ENCODE results near the gene EXOC4.
"Not testable (repeated sequence)": the region's sequence is repeated elsewhere in the genome, so short reads cannot be mapped to it uniquely, and the experiment has no call there.

Gene EXOC4

DNA sequence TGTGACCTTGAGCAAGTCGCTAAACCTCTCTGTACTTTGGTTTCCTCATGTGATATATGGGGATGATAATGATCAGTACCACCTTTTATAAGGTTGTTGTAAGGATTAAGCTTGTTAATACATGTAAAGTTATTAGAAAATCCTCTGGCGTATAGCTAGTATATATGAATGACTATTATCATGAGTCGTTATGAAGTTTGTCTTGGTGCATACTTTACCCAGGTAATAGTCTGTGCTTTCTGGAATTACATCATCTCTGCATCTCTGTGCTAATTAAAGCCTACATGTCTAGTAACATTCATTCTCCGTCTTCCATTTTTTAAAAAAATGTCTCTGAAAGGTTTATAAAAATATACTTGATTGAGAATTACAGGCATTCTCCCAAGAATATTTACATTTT lies 524.8 kb downstream of the EXOC4 start:
- no peak for DNase-seq

GRCh38 chr7:133778472-133778871 lies 525.6 kb downstream of the EXOC4 start:
- DNase-seq, result no peak

DNA sequence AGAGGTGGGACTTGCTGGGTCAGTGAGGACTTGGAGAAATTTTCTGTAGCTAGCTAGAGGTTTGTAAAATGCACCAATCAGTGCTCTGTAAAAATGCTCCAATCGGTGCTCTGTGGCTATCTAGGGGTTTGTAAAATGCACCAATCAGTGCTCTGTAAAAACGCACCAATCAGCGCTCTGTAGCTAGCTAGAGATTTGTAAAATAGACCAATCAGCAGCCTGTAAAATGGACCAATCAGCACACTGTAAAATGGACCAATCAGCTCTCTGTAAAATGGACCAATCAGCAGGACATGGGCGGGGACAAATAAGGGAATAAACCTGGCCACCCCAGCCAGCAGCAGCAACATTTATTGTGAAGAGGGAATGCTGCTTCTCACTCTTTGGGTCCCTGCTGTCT lies 526.7 kb downstream of the EXOC4 start:
- not testable (repeated sequence) for DNase-seq

- DNase-seq, result no peak
These were observed 528.0 kb downstream of the EXOC4 start for GRCh38 chr7:133780912-133781311.

DNA sequence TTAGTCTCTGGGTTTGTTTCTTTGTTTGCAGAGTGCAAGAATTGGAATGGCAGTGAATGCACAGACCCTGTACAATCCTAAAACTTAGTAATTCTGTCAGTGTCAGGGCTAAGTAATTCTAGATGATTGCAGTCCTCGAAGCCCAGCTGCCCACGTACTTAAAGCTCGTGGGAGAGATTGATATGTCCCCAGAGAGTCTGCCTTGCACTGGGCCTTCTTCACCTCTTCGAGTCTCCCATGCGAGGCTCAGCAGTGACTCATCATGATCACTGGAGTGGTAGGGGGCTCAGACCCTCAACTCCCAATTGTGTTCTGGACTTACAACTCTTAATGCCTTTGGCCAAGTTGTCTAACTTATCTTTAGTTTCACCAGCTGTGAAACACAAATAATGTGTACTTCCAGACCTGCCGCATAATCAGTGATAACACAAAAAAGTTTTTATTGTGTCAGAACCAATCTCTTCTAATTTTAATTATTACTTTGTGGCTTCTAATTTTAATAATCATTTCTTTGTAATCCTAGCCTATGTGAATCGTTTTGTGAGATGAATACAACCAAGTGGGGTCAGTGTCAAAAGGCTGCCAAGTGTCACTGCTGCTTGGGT lies 528.7 kb downstream of the EXOC4 start:
- DNase-seq, result no peak

- DNase-seq, result no peak
These were observed 529.6 kb downstream of the EXOC4 start for GRCh38 chr7:133782470-133782869.

GRCh38 chr7:133783276-133783675 lies 530.4 kb downstream of the EXOC4 start:
- DNase-seq, result no peak

DNA sequence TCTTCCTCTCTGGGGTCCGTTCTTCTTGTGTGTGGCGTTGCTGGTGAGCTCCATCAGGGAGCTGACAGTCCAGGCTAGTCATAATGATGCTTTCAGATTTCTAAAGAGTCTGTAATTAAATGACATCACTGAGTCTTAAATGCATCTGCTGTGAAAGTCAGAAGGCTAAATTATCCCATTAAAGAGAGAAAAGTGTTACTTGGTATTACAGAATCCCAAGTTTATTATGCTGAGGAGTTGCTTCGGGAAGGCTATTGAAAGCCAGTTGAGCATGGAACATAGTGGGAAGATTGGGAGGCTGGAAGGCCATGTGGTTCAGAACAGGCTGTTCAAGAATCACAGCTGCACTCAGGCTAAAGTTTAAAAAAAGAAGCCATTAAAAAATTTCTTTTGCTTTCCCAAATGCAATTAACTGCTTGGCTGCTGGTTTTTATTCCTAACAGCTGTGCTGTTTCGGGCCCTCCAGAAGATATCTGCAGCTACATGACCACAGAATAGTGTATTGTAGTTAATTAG lies 531.7 kb downstream of the EXOC4 start:
- DNase-seq, result no peak

- no peak for DNase-seq
These were observed 533.6 kb downstream of the EXOC4 start for GRCh38 chr7:133786401-133786937.

DNA sequence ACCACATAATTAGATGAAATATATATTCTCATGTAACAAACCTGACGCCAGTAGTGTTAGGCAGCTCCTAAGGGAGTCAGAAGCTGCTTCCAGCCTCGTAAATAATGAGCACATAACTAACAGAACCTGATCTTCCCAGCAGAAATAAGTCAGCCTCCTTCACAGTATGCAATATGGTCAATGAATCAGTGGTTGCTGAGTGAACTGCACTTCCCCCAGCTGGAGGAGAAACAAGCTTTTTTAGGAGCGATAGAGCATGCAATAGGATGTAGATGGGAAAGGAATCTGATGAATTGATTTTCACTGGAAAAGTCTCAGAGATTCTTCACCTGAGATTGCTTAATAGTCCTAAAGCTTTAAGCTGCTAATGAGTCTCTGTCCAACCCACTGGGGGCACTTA lies 537.1 kb downstream of the EXOC4 start:
- DNase-seq, result no peak

- DNase-seq, result no peak
These were observed 538.0 kb downstream of the EXOC4 start for GRCh38 chr7:133790911-133791310.

DNA sequence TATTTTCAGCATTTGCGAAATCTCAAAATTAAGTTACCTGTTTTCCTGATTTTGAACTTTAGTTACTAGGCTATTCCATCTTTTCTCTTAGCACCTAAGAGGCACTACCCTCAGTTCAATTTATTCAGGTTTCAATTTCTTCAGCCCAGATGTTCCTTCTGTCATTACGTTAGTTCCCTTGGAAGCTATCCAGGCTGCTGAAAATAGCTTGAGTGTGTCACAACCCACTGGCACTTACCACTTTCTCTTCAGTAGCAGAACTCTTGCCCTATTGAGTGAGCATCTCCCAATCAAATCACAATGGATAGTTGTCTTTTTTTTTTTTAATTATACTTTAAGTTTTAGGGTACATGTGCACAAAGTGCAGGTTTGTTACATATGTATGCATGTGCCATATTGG lies 541.6 kb downstream of the EXOC4 start:
- DNase-seq, result no peak

- no peak for DNase-seq
These were observed 542.3 kb downstream of the EXOC4 start for GRCh38 chr7:133795068-133795665.

GRCh38 chr7:133796782-133797745 lies 544.2 kb downstream of the EXOC4 start:
- DNase-seq, result no peak

DNA sequence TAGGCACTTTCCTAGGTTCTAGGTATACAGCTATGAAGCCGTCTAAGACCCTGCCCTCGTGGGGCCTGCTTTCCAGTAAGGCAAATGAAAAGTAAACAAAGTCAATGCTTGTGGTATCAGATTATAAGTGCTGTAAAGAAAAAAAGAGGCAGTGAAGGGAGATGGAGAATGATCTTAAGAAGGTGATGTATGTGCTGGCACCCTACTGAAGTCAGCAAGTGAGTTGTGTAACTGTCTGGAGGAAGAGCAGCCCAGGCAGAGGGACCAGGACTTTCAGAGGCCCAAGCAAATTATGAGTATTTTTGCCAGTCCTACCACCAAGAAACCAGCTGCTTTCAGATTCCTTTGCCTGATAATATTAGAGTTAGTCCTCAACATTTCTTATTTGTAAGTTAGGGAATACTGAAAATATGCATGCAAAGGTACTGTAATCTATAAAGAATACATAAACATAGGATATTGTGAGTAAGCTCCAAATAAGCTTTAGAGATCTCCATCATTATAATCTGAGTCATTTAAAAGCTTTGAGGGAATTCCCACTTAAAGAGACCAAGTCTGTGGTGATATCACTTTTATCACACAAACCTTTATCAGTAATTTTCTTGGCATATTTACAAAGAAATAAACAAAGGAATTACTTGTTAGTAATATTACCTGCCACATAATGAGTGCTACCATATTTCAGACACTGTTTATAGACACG lies 545.1 kb downstream of the EXOC4 start:
- DNase-seq, result no peak

DNA sequence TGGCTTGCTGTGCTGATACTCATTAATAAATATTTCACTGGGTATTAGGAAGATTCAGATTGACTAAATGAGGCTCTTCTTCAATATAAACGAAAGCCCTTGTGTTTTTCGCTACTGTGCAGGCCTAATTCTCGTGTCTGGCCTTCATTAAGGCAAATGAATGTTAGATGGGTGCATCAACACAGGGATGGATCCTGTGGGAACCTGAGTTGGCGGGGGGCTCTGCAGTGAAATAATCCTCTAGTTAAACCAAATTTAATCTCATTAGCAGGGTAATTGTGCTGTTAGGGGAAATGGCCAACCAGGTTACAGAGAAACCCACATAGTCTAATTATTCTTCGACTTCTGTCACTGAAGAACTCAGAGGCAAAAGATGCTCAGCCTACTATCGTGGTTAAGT lies 548.5 kb downstream of the EXOC4 start:
- DNase-seq, result no peak

- no peak for DNase-seq
These were observed 551.2 kb downstream of the EXOC4 start for GRCh38 chr7:133804127-133804526.

DNA sequence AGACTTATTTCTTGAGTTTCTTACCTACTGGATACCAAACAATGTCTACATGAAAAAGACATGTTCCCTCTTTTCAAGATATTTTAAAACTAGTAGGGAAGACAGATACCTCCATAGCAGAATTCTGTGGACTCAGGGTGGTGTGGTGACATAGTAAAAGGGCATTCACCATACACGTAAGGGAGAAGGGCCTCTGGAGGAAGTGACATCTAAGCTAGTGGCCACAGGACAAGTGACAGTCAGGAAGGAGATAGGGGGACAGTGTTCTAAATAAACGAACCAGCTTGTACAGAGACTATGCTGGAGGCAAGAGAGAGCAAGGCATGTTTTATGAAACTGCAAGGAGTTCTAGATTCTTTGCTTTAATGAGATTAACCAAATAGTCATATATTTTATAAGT lies 552.5 kb downstream of the EXOC4 start:
- no peak for DNase-seq

DNA sequence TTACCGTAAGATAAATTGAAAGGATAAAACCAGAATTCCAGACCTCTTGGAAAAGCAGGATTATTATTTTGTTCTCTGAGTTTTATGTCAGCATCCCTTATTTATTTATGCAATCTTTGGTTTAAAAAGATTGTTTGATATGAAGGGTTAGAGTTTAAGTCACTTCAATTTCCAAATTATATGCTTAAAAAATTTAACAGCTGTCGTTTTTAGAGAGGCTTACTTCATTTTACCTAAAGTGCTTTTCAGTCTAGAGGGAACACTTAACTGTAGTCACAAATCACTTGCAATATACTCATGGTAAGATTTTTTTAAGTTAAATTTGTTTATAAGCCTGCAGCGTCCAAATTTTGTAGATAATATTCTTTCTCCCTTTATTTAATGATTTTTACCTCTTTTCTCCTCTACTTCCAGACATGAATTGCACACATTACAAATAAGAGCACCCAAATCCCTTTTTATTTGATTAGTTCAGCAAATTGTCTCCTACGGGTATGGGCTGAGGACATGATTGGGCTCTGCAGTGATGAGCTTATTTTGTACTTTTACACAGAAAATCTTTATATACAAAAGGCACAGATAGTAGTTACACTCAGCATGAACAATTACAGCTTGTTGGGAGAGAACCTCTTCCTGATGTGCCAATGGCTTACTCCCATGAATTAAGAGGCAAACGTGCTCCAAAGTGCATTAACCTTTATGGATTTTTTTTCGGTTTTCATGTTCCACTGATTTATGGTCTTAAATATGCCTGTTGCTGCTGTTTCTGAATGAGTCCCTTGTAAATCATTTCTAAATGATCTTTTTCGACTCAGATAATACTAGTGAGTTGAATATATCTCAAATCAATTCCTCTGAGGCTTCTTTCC lies 555.0 kb downstream of the EXOC4 start:
- DNase-seq, result no peak

DNA sequence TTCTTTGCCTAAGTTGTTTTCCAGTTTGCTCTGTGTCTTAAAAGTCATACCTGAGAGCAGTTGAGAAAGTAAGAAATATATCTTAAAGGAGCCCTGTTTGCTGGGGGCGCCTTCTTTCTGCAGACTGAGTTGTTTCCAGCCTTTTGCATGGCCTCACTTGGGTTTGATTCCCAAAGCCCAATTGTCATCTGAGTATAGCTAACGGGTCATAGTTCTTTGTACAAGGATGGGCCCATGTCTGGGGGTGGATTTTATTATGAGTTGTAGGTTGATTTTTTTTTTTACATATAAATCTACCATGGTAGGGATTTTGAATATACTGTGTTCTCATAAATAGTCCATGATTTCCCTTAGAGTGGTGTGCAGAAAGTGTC lies 555.6 kb downstream of the EXOC4 start:
- DNase-seq, result no peak

DNA sequence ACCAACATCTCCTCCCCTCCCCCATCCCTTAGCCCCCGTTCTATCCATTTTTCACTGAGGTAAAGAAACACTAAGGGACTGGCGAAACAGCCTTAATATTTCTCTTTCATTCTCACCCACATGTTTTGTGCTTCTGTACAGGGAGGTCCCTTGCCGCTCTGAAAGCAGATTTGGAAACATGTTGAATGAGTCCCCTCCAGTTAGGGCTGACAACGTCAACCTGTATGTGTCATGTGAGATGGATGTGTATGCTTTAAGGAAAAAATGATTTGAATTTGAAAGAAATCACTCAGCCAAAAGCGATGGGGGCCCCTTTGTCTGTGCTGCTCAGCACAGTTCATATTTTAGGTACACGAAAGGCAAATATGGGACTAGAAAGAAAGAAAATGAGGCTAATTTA lies 560.0 kb downstream of the EXOC4 start:
- DNase-seq, result no peak

Data from CD4-positive, alpha-beta T cell treated with Interleukin-4 for 4 hours (primary cell).